Adrenal gland (tissue), 12 donors: ENCODE results near the gene CYB561D2. TPM values are rescaled to one million over a fixed set of nuclear protein-coding genes. Genes with fewer than 3 reads are reported as not detected.

Experiments
- DNase-seq, 7 donors: peaks; one replicate each; pipeline ENCODE4 v3.0.0-alpha.2; 2019 to 2020
- H3K27ac ChIP-seq, 5 donors: fragments of 200-600 bp; sonication (generic) in 4 of 5; 1 replicate in 3 of 5; 2 replicates in 2 of 5; pipeline versions ENCODE4 v1.5.1 to v1.8.0; 2016 to 2020; ENCODE audit warnings: mild to moderate bottlenecking in 1 of 5
- H3K27me3 ChIP-seq: fragments of 200-600 bp; 2 replicates; pipeline ENCODE4 v1.8.0; 2021
- H3K36me3 ChIP-seq, 2 donors: fragments of 200-600 bp; replicated peaks in 1 of 2; 1 replicate in 1 of 2; 2 replicates in 1 of 2; pipeline versions ENCODE4 v1.5.1 to v1.8.0; 2018 to 2022
- H3K4me1 ChIP-seq, 2 donors: fragments of 200-600 bp; replicated peaks in 1 of 2; 1 replicate in 1 of 2; 2 replicates in 1 of 2; pipeline versions ENCODE4 v1.5.1 to v1.8.0; 2018 to 2021
- H3K4me3 ChIP-seq, 4 donors: fragments of 200-600 bp; sonication (generic) in 3 of 4; one replicate each; pipeline ENCODE4 v1.5.1; 2016 to 2018
- H3K9me3 ChIP-seq, 3 donors: fragments of 200-600 bp; sonication (generic) in 1 of 3; replicated peaks in 1 of 3; 1 replicate in 2 of 3; 2 replicates in 1 of 3; pipeline versions ENCODE4 v1.5.1 to v1.8.0; 2016 to 2021
- CTCF ChIP-seq, 6 experiments: fragments of 450-650 bp in 4 of 6; fragments of 200-600 bp in 2 of 6; sonication (generic) in 1 of 6; IDR thresholded peaks; 1 replicate in 5 of 6; 2 replicates in 1 of 6; pipeline versions ENCODE4 v1.5.1 to v1.8.0; 2016 to 2021; ENCODE audit warnings: antibody characterized with exemption in 6 of 6, mild to moderate bottlenecking in 2 of 6, moderate library complexity in 1 of 6
- POLR2A ChIP-seq, 2 donors: fragments of 450-650 bp; IDR thresholded peaks; one replicate each; pipeline ENCODE4 v1.6.1; 2017; ENCODE audit warnings: antibody characterized with exemption in 2 of 2, mild to moderate bottlenecking in 2 of 2, moderate library complexity in 1 of 2
- WGBS, 4 donors: extraction: QIAGEN DNeasy Blood & Tissue Kit in 2 of 4; methylation state at CpG; one replicate each; pipeline versions ENCODE4 v1.1.5 to v1.1.7; 2013 to 2017; 5-methylcytosine and 5-hydroxymethylcytosine counted together
- intact Hi-C, 2 donors: fragments of 100-400 bp; cut with DNase I; formaldehyde crosslinking; loops; one replicate each; pipeline versions ENCODE4 v1.14.1 to v1.15.0; 2022 to 2023
- polyA plus RNA-seq, 3 donors: library from polyadenylated mRNA; stranded (reverse); fragments of 200-250 nt in 2 of 3; fragments of 350-450 nt in 1 of 3; fragmentation: Illumina TruSeq in 1 of 3; extraction: RNeasy Lipid Tissue Mini Kit (QIAGEN cat#74804) in 1 of 3; gene quantifications; one replicate each; pipeline ENCODE4 v1.2.3, GENCODE V29; 2013 to 2014
- total RNA-seq, 9 donors: library from RNA; depleted of rRNA in 4 of 9; stranded (reverse); fragments of >200 nt in 4 of 9; fragments of 120-200 nt in 1 of 9; fragmentation: NEBNext Ultra II Directional in 1 of 9; extraction: Animal tissue kit (Norgen Biotek cat#: 25700) in 1 of 9; gene quantifications; one replicate each; pipeline versions ENCODE4 v1.1.0 to v1.2.4, GENCODE V29; 2013 to 2023
- donor health status: healthy with polysubstance abuse.
- donor health status: Bipolar disorder and iron deficiency.
- donor health status: DM: yes; HTN: yes; CAD: no.
- donor health status: DM: no; HTN: no; CAD: no.
- donor health status: DM: no; HTN: no; CAD: no.
- donor health status: DM: yes; HTN: yes; CAD: no.

CYB561D2 gene
- total and polyA plus RNA-seq, 12 donors: 13.7 to 39.9 (median 27.1) TPM

- Histone ChIP-seq H3K4me1 (peaks cover 37 to 45% of the 10 kb centered on the region in 2 donors), H3K4me3 (peak overlapping the region in 1 of 4 donors; percentile 75), H3K9me3 (no peaks in the 10 kb centered on the region), H3K27me3 (no peaks in the 10 kb centered on the region), H3K27ac (no peak overlapping the region), H3K36me3 (peaks cover 0 to 9% of the 10 kb centered on the region in 2 donors)
- DNase-seq: no peak
- WGBS, 4 donors: 13 to 29% (median 17%) methylated on average over 5 to 8 of the region's 8 CpGs
- intact Hi-C loops: no loop called here
- no peak for TF ChIP-seq POLR2A (IDR thresholded peaks at IDR 0.05)
- no peak for TF ChIP-seq CTCF (IDR thresholded peaks at IDR 0.05)
Observed at GRCh38 chr3:50359760-50360110, 9.1 kb downstream of the CYB561D2 start.

- H3K9me3 ChIP-seq: no peaks in the 10 kb centered on the region
- TF ChIP-seq POLR2A (IDR thresholded peaks at IDR 0.05): no peak
- no peak for TF ChIP-seq CTCF (IDR thresholded peaks at IDR 0.05)
- WGBS, 4 donors: 6 to 64% (median 19%) methylated on average over 10 to 48 of the region's 48 CpGs
- H3K36me3 ChIP-seq: no peaks in the 10 kb centered on the region
- H3K27ac ChIP-seq: peak overlapping the region in 1 of 5 donors; percentile 32
- H3K27me3 ChIP-seq: no peaks in the 10 kb centered on the region
- intact Hi-C loops: no loop called here
- H3K4me1 ChIP-seq: peaks cover 6 to 9% of the 10 kb centered on the region in 2 donors
- peak overlapping the region in 2 of 4 donors; percentile 36 to 60 for H3K4me3 ChIP-seq
- peak in 1 of 7 donors; percentile 48 for DNase-seq
Observed at GRCh38 chr3:50364573-50365079, 14.0 kb downstream of the CYB561D2 start.

GRCh38 chr3:50365080-50365841 lies 14.6 kb downstream of the CYB561D2 start:
- peak; percentile 77 to 86 (median 85) for DNase-seq
- WGBS, 4 donors: 9 to 28% (median 18%) methylated on average over 8 to 53 of the region's 53 CpGs
- no peaks in the 10 kb centered on the region for H3K36me3 ChIP-seq
- intact Hi-C loops: no loop called here
- no peaks in the 10 kb centered on the region for H3K27me3 ChIP-seq
- H3K27ac ChIP-seq: peak overlapping the region in 1 of 5 donors; percentile 32
- H3K4me1 ChIP-seq: peaks cover 6% of the 10 kb centered on the region in 2 donors
- H3K4me3 ChIP-seq: peak overlapping the region in 2 of 4 donors; percentile 36 to 60
- H3K9me3 ChIP-seq: no peaks in the 10 kb centered on the region
- TF ChIP-seq CTCF (IDR thresholded peaks at IDR 0.05) (no peak), POLR2A (IDR thresholded peaks at IDR 0.05) (peak in 1 of 2 donors; percentile 24)

GRCh38 chr3:50365842-50366220 lies 15.2 kb downstream of the CYB561D2 start:
- H3K4me3 ChIP-seq: no peak overlapping the region
- H3K9me3 ChIP-seq: no peaks in the 10 kb centered on the region
- DNase-seq: no peak
- no peaks in the 10 kb centered on the region for H3K36me3 ChIP-seq
- no peak for TF ChIP-seq CTCF (IDR thresholded peaks at IDR 0.05)
- no peak for TF ChIP-seq POLR2A (IDR thresholded peaks at IDR 0.05)
- no peaks in the 10 kb centered on the region for H3K27me3 ChIP-seq
- intact Hi-C loops: no loop called here
- H3K27ac ChIP-seq: no peak overlapping the region
- 84 to 86% (median 85%) methylated on average over 2 to 5 of the region's 5 CpGs; no CpG with 5 or more reads in 1 of the 4 donors for WGBS, 4 donors
- peaks cover 6% of the 10 kb centered on the region in 2 donors for H3K4me1 ChIP-seq
